Measurements from ENCODE around the gene SAMD14.

Gene SAMD14

GRCh38 chr17:50149417-50150353 lies 19.7 kb upstream of the SAMD14 start:
- H3K4me2 ChIP-seq (ENCODE audit: low read length), result peak overlapping the region; percentile 66
- H3K9ac ChIP-seq, result peak overlapping the region; percentile 67
- peak overlapping the region; percentile 73 for H2AFZ ChIP-seq
- no peaks in the 10 kb centered on the region for H3K27me3 ChIP-seq (ENCODE audit: control insufficient read depth, insufficient read depth, low read length)
- peaks cover 20% of the 10 kb centered on the region for H3K4me1 ChIP-seq
- peak overlapping the region; percentile 71 for H3K4me3 ChIP-seq (ENCODE audit: low read depth, low read length)
- peaks cover 4% of the 10 kb centered on the region for H3K79me2 ChIP-seq
- H3K9me3 ChIP-seq (ENCODE audit: control insufficient read depth, low read length), result no peaks in the 10 kb centered on the region
- peak overlapping the region; percentile 24 for H3K27ac ChIP-seq
- H3K36me3 ChIP-seq (ENCODE audit: control insufficient read depth, insufficient read depth, low read length), result no peaks in the 10 kb centered on the region
- TF ChIP-seq CTCF (IDR thresholded peaks at IDR 0.05), result peak; percentile 14

- Histone ChIP-seq H3K9ac (peak overlapping the region; percentile 67), H3K27ac (peak overlapping the region; percentile 24)
Measured at GRCh38 chr17:50149091-50149416, 19.1 kb upstream of the SAMD14 start.

GRCh38 chr17:50148226-50149090 lies 18.5 kb upstream of the SAMD14 start:
- TF ChIP-seq CTCF (IDR thresholded peaks at IDR 0.05), result peak; percentile 39
- Histone ChIP-seq H3K36me3 (ENCODE audit: control insufficient read depth, insufficient read depth, low read length) (no peaks in the 10 kb centered on the region), H3K4me1 (peaks cover 15% of the 10 kb centered on the region), H3K4me3 (ENCODE audit: low read depth, low read length) (peak overlapping the region; percentile 71), H3K9me3 (ENCODE audit: control insufficient read depth, low read length) (no peaks in the 10 kb centered on the region), H3K9ac (no peak overlapping the region), H3K4me2 (ENCODE audit: low read length) (peak overlapping the region; percentile 66), H3K27ac (peak overlapping the region; percentile 5), H3K79me2 (peaks cover 4% of the 10 kb centered on the region), H2AFZ (no peak overlapping the region), H3K27me3 (ENCODE audit: control insufficient read depth, insufficient read depth, low read length) (no peaks in the 10 kb centered on the region)

More at GRCh38 chr17:50149091-50149416, 19.1 kb upstream of the SAMD14 start:
- Histone ChIP-seq H3K36me3 (ENCODE audit: control insufficient read depth, insufficient read depth, low read length) (no peaks in the 10 kb centered on the region), H2AFZ (peak overlapping the region; percentile 48), H3K4me2 (ENCODE audit: low read length) (peak overlapping the region; percentile 66), H3K79me2 (peaks cover 4% of the 10 kb centered on the region), H3K27me3 (ENCODE audit: control insufficient read depth, insufficient read depth, low read length) (no peaks in the 10 kb centered on the region), H3K4me1 (peaks cover 20% of the 10 kb centered on the region), H3K9me3 (ENCODE audit: control insufficient read depth, low read length) (no peaks in the 10 kb centered on the region), H3K4me3 (ENCODE audit: low read depth, low read length) (peak overlapping the region; percentile 71)
- no peak for TF ChIP-seq CTCF (IDR thresholded peaks at IDR 0.05)

GRCh38 chr17:50147841-50148225 lies 17.9 kb upstream of the SAMD14 start:
- H3K79me2 ChIP-seq, result peaks cover 4% of the 10 kb centered on the region
- H3K4me3 ChIP-seq (ENCODE audit: low read depth, low read length), result peak overlapping the region; percentile 71
- no peaks in the 10 kb centered on the region for H3K27me3 ChIP-seq (ENCODE audit: control insufficient read depth, insufficient read depth, low read length)
- no peaks in the 10 kb centered on the region for H3K36me3 ChIP-seq (ENCODE audit: control insufficient read depth, insufficient read depth, low read length)
- no peak overlapping the region for H3K9ac ChIP-seq
- TF ChIP-seq CTCF (IDR thresholded peaks at IDR 0.05), result no peak
- H3K4me2 ChIP-seq (ENCODE audit: low read length), result peak overlapping the region; percentile 66
- H3K9me3 ChIP-seq (ENCODE audit: control insufficient read depth, low read length), result no peaks in the 10 kb centered on the region
- H2AFZ ChIP-seq, result no peak overlapping the region
- H3K4me1 ChIP-seq, result peaks cover 14% of the 10 kb centered on the region
- peak overlapping the region; percentile 55 for H3K27ac ChIP-seq

All from parathyroid adenoma (tissue), 2 donors.